LNCAP (cell line): ENCODE results near the gene GRAMD4.

ENCODE experiments used
- TF ChIP-seq, protein P1 (sequence below): fragments of 450-650 bp; IDR thresholded peaks from 2 replicates; pipeline ENCODE4 v1.5.1; 2017; ENCODE audit warnings: mild to moderate bottlenecking

The GRAMD4 gene

DNA sequence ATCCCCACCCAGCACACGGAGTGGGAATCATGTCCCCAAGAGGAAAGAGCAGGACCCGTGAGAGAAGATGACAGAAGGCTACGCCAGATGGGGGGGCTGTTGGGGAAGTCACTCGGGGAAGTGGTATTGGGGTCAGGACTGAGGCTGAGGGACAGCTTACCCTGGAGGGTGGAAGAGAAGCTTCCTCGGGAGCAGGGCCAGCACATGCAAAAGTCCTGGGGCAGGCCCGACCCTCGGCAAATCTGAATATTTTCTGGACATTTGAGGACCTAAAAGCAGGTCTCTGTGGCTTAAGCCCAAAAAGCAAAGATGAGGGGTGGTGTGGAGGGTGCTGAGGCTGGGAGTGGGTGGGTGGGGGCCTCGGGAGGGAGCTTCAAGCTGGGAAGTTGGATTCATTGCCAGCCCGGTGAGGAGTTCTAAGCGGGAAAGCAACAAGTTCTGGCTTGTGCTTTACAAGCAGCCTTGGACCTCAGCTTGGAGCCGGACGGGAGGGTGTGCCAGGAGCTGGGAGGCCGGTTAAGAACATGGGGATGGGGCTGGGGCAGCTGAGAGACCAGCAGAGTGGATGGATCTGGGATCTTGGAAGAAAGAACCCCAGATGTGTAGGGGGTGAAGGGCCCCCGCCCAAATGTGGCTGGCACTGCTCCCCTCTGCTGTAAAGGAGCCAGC lies 34.9 kb downstream of the GRAMD4 start:
- TF ChIP-seq, protein P1, sequence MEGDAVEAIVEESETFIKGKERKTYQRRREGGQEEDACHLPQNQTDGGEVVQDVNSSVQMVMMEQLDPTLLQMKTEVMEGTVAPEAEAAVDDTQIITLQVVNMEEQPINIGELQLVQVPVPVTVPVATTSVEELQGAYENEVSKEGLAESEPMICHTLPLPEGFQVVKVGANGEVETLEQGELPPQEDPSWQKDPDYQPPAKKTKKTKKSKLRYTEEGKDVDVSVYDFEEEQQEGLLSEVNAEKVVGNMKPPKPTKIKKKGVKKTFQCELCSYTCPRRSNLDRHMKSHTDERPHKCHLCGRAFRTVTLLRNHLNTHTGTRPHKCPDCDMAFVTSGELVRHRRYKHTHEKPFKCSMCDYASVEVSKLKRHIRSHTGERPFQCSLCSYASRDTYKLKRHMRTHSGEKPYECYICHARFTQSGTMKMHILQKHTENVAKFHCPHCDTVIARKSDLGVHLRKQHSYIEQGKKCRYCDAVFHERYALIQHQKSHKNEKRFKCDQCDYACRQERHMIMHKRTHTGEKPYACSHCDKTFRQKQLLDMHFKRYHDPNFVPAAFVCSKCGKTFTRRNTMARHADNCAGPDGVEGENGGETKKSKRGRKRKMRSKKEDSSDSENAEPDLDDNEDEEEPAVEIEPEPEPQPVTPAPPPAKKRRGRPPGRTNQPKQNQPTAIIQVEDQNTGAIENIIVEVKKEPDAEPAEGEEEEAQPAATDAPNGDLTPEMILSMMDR = no peak

DNA sequence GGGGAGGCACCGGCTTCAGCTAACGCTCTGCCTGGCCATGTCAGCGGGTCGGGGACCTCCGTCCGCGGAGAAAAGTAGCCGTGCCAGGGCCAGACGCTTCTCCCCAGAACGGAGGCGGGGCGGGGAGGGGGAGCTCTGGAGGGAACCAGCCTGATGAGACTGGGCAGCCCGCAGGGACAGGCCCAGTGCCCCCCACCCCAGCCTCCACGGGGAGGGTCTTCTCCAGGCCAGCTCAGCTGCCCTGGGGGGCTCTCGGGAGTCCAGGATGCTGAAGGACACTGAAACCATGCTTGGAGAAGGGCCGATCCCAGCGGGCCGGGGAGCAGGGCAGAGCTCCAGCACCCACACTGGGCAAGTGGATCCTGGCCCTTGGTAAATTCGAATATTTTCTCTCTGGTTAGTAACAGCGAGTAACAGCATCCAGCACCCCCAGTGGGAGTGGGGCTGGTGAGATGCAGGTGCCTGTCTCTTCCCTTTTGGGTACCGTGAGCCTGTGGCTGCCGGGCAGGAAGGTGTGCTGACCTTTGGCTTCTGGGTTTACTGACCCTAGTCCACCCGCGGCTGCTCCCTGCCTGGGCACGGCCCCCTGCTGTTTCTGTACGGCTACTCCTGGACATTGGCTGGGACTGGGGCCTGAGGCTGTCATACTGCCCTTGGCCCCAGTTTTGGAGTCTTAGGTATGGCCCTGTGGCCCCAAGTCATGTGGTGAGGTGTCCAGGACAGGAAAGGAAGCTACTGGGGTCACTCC lies 35.8 kb downstream of the GRAMD4 start:
- TF ChIP-seq, protein P1 = no peak

DNA sequence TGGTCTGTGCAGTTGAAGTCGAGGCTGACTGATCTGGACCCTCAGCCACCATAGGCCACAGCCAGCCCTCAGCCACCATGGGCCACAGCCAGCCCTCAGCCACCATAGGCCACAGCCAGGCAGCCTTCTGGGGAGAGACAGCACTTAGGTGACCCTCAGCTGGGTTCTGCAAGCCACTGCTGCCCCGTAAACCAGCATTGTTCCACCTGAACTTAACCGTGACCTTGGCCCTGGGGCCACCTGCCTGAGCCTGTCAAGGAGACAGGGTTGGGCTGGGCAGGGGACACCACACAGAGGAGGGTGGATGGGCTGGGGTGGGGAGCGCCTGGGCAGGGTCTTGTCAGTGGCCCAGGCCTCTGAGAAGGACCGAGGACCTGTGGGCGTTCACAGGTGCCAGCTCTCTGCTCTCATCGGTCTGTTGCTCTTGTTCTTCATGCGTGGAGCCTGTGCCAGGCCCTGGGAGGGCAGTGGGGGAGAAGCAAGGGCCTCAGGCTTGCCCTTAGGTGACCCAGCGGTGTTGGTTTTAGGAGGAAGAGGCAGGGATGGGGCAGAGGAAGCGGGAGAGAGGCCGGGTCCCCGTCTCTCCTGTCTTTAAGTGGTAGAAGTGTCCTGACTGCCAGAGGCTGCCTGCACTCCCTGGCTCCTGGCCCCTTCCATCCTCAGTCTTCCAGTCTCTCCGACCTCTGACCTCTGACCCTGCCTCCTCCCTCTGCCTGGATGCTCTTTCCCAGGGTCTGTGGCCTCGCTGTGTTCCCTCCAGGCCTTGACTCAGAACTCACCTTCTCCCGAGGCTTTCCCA lies 36.9 kb downstream of the GRAMD4 start:
- TF ChIP-seq, protein P1 = no peak

DNA sequence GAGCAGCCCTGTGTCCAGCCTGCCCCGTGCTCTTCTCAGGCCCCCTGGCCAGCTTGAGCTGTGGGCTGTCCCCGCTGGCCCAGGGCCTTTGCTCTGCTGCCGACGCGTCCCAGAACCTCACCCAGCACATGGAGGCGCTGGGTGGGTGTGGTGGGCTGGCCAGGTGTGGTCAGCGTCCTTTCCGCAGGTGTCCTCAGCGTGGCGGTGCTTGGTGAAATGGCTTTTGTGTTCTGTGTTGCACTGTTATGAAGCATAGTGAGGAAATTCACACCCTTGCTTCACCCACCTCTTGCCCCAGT lies 37.4 kb downstream of the GRAMD4 start:
- TF ChIP-seq, protein P1 = no peak

DNA sequence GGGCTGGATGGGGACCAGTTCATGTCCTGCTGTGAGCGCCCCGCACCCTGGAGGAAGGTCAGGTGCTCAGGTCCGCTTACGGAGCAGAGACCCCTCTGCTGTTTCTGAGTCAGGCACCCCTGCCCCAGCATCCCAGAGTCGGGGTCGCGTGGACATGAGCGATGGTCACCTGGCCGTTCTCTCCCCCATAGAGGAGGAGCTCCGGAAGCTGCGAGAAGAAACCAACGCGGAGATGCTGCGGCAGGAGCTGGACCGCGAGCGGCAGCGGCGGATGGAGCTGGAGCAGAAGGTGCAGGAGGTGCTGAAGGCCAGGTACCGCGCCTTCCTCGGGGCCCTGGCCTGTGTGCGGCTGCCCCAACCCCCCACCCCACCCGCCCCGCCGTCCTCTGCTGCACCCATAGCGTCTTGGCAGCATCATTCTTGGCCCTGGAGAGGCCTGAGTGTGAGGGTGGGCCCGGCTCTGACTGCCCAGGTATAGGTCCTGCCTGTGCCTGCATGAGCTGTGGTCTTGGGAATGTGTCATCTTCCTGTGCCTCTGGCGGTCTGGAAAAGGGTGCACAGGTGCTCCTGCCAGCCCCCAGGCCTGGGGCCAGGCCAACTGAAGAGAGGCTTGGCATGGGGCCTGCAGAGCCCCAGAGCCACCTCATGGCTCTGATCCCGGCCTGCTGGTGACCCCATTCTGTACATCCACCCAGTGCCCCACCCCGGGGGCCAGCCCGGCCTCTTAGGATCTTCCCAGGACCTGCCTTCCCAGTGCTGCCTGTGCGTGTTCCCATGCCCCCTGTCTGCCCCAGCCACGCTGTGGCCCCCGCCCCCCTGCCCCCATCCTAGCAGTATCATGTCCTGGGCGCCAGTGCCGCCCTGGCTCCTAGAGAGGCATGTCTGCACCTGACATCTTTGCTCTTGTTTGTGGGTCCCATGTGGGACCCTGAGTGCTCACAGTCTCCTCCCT lies 38.1 kb downstream of the GRAMD4 start:
- TF ChIP-seq, protein P1 = no peak

DNA sequence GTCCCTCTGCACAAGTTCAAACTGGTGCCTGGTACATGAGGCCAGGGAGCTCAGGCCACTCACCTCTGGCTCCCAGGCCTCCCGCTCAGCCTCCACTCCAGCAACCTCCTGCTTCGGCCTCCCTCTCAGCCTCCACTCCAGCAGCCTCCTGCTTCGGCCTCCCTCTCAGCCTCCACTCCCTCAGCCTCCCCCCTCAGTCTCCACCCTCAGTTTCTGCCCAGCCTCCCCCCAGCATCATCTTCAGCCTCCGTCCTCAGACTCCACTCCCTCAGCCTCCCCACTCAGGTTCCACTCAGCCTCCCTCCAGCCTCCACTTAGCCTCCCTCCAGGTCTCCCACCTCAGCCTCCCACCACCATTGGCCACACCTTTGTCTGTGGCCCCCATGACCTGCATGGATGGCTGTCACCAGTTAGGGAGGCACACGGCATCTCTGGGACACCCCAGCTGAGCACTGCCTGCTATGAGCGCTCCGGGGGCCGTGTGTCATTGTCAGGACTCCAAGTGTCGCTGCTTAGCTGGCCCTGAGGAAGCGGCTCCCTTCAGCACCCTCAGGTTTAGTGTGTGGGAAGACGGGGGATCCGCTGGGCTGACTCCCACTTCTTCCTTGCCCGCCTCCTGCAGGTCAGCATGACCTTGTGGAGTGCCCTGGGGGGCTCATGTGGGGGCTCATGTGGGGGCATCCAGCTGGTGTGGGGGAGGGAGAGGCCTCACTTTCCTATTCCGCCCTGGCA lies 39.0 kb downstream of the GRAMD4 start:
- TF ChIP-seq, protein P1 = no peak
